KMS-11 (cell line): ENCODE data around the gene REV1.

Experiments
- H2AFZ ChIP-seq: fragments of 200-600 bp; sonication (generic); 2 replicates; pipeline ENCODE4 v1.6.1; 2016; ENCODE audit warnings: antibody characterized with exemption, mixed run types, low read depth
- H3K27ac ChIP-seq: fragments of 200-600 bp; sonication (generic); 2 replicates; pipeline ENCODE4 v1.6.1; 2016; ENCODE audit warnings: mild to moderate bottlenecking, mixed run types
- H3K27me3 ChIP-seq: fragments of 200-600 bp; sonication (generic); 2 replicates; pipeline ENCODE4 v1.6.1; 2017; ENCODE audit warnings: mild to moderate bottlenecking, low read depth, mixed run types, moderate library complexity; ENCODE audit not compliant: insufficient read depth
- H3K36me3 ChIP-seq: fragments of 200-600 bp; sonication (generic); 2 replicates; pipeline ENCODE4 v1.6.1; 2017; ENCODE audit warnings: mild to moderate bottlenecking, mixed run types; ENCODE audit not compliant: insufficient read depth
- H3K4me1 ChIP-seq: fragments of 200-600 bp; sonication (generic); 2 replicates; pipeline ENCODE4 v1.6.1; 2016; ENCODE audit warnings: mild to moderate bottlenecking, low read depth, mixed run types; ENCODE audit not compliant: poor library complexity, severe bottlenecking
- H3K4me2 ChIP-seq: fragments of 200-600 bp; sonication (generic); 2 replicates; pipeline ENCODE4 v1.7.0; 2016; ENCODE audit warnings: mild to moderate bottlenecking, mixed run types
- H3K4me3 ChIP-seq: fragments of 200-600 bp; sonication (generic); IDR thresholded peaks from 2 replicates; pipeline ENCODE4 v1.6.1; 2017; ENCODE audit warnings: low read depth, low read length, mixed read lengths; ENCODE audit not compliant: insufficient read depth
- H3K79me2 ChIP-seq: fragments of 200-600 bp; sonication (generic); 2 replicates; pipeline ENCODE4 v1.6.1; 2016; ENCODE audit warnings: low read depth, mixed run types; ENCODE audit not compliant: insufficient read depth
- H3K9ac ChIP-seq: fragments of 200-600 bp; sonication (generic); 2 replicates; pipeline ENCODE4 v1.6.1; 2016; ENCODE audit warnings: mild to moderate bottlenecking, mixed run types
- H4K20me1 ChIP-seq: fragments of 200-600 bp; sonication (generic); 2 replicates; pipeline ENCODE4 v1.6.1; 2016; ENCODE audit warnings: mild to moderate bottlenecking, mixed run types; ENCODE audit not compliant: insufficient read depth
- CTCF ChIP-seq: fragments of 200-600 bp; sonication (generic); conservative IDR thresholded peaks from 2 replicates; pipeline ENCODE4 v1.6.1; 2017; ENCODE audit warnings: low read depth, mild to moderate bottlenecking, antibody characterized with exemption, low read length, moderate library complexity, mixed read lengths

REV1 gene

GRCh38 chr2:99433340-99433739 lies 56.5 kb downstream of the REV1 start:
- no peaks in the 10 kb centered on the region for H3K79me2 ChIP-seq
- no peak overlapping the region for H3K9ac ChIP-seq
- H4K20me1 ChIP-seq = no peaks in the 10 kb centered on the region
- H3K4me2 ChIP-seq = no peak overlapping the region
- no peaks in the 10 kb centered on the region for H3K27me3 ChIP-seq
- H3K4me1 ChIP-seq = peaks cover 6% of the 10 kb centered on the region
- H2AFZ ChIP-seq = no peak overlapping the region
- no peak overlapping the region for H3K27ac ChIP-seq
- TF ChIP-seq CTCF = no peak
- no peak overlapping the region for H3K4me3 ChIP-seq
- peaks cover 3% of the 10 kb centered on the region; the same call in 1 of the 2 replicates for H3K36me3 ChIP-seq

- Histone ChIP-seq H3K4me1 (peaks cover 6% of the 10 kb centered on the region), H2AFZ (no peak overlapping the region), H3K79me2 (no peaks in the 10 kb centered on the region), H3K27ac (no peak overlapping the region), H3K4me2 (no peak overlapping the region), H3K27me3 (no peaks in the 10 kb centered on the region), H3K9ac (no peak overlapping the region), H3K36me3 (peaks cover 5% of the 10 kb centered on the region; the same call in 1 of the 2 replicates), H3K4me3 (no peak overlapping the region), H4K20me1 (no peaks in the 10 kb centered on the region)
- no peak for TF ChIP-seq CTCF
Observed at GRCh38 chr2:99431587-99432275, 58.1 kb downstream of the REV1 start.

GRCh38 chr2:99430614-99431291 lies 59.1 kb downstream of the REV1 start:
- no peak overlapping the region for H3K9ac ChIP-seq
- no peak overlapping the region for H3K27ac ChIP-seq
- H3K36me3 ChIP-seq = peaks cover 5% of the 10 kb centered on the region; the same call in 1 of the 2 replicates
- no peak overlapping the region for H2AFZ ChIP-seq
- no peaks in the 10 kb centered on the region for H4K20me1 ChIP-seq
- TF ChIP-seq CTCF = no peak
- no peaks in the 10 kb centered on the region for H3K27me3 ChIP-seq
- H3K4me2 ChIP-seq = no peak overlapping the region
- H3K4me1 ChIP-seq = peaks cover 6% of the 10 kb centered on the region
- no peak overlapping the region for H3K4me3 ChIP-seq
- no peaks in the 10 kb centered on the region for H3K79me2 ChIP-seq

- Histone ChIP-seq H3K36me3 (peaks cover 5% of the 10 kb centered on the region; the same call in 1 of the 2 replicates), H2AFZ (no peak overlapping the region), H3K79me2 (no peaks in the 10 kb centered on the region), H3K4me2 (no peak overlapping the region), H4K20me1 (no peaks in the 10 kb centered on the region), H3K4me1 (no peaks in the 10 kb centered on the region), H3K4me3 (no peak overlapping the region), H3K9ac (no peak overlapping the region), H3K27ac (no peak overlapping the region), H3K27me3 (no peaks in the 10 kb centered on the region)
- no peak for TF ChIP-seq CTCF
Observed at GRCh38 chr2:99425022-99425421, 64.8 kb downstream of the REV1 start.
